Activated CD8-positive, alpha-beta T cell treated with anti-CD3 and anti-CD28 coated beads for 36 hours (primary cell): ENCODE data around the gene APBA1. TPM values are rescaled to one million over a fixed set of nuclear protein-coding genes. Genes with fewer than 3 reads are reported as not detected.

Experiments used
- ATAC-seq: fragments of 200-7000 bp; cut with Tn5 transposase; one replicate; pipeline ENCODE4 v1.10.0; 2021; ENCODE audit warnings: mild to moderate bottlenecking, moderate library complexity
- CTCF ChIA-PET: fragments of 350-600 bp; sonication (Branson Sonifier 250); formaldehyde crosslinking; loops from one replicate; lab custom pipeline; 2021; ENCODE audit warnings: antibody characterized with exemption; lab: Charles Lee
- POLR2A ChIA-PET: fragments of 350-600 bp; sonication (Branson Sonifier 250); formaldehyde crosslinking; loops from one replicate; lab custom pipeline; 2021; ENCODE audit warnings: antibody characterized with exemption; lab: Charles Lee
- DNase-seq: peaks from one replicate; pipeline ENCODE4 v3.0.0-alpha.2; 2020
- H3K27ac Mint-ChIP-seq: one replicate; pipeline ENCODE4 v1.8.0; 2021; ENCODE audit warnings: mild to moderate bottlenecking, mixed read lengths
- H3K27me3 Mint-ChIP-seq: one replicate; pipeline ENCODE4 v1.8.0; 2021; ENCODE audit warnings: mixed read lengths
- H3K36me3 Mint-ChIP-seq: one replicate; pipeline ENCODE4 v1.8.0; 2021; ENCODE audit warnings: low read depth, mixed read lengths
- H3K4me1 Mint-ChIP-seq: one replicate; pipeline ENCODE4 v1.8.0; 2021; ENCODE audit warnings: low read depth, mixed read lengths
- H3K4me3 Mint-ChIP-seq: one replicate; pipeline ENCODE4 v1.8.0; 2021; ENCODE audit warnings: mild to moderate bottlenecking, moderate library complexity, mixed read lengths
- H3K9me3 Mint-ChIP-seq: one replicate; pipeline ENCODE4 v1.8.0; 2021; ENCODE audit warnings: mixed read lengths
- CTCF ChIP-seq: fragments of 200-600 bp; IDR thresholded peaks from one replicate; pipeline ENCODE4 v1.8.0; 2022; ENCODE audit warnings: antibody characterized with exemption, mild to moderate bottlenecking
- intact Hi-C: fragments of 100-400 bp; cut with micrococcal nuclease; formaldehyde crosslinking; loops from one replicate; pipeline ENCODE4 v1.10.0; 2022
- total RNA-seq, 2 experiments: library from RNA; stranded (reverse); gene quantifications; one replicate each; pipeline ENCODE4 v1.2.3, GENCODE V29; 2021

The APBA1 gene
- total RNA-seq, 2 experiments from 2014 or later: 0.07 TPM; not detected in 1

- no peak for TF ChIP-seq CTCF
- Mint-ChIP-seq H3K27ac (no peak overlapping the region), H3K4me3 (no peak overlapping the region), H3K36me3 (peaks cover 1% of the 10 kb centered on the region), H3K9me3 (no peaks in the 10 kb centered on the region), H3K27me3 (peaks cover 8% of the 10 kb centered on the region), H3K4me1 (no peaks in the 10 kb centered on the region)
- intact Hi-C loops: no loop called here
- ChIA-PET CTCF (no interaction called here), POLR2A (no interaction called here)
- ATAC-seq (no peak), DNase-seq (no peak)
Measured at GRCh38 chr9:69515810-69516209, 156.4 kb downstream of the APBA1 start.

GRCh38 chr9:69513141-69513820, 158.9 kb downstream of the APBA1 start:
- intact Hi-C loops: no loop called here
- Mint-ChIP-seq H3K9me3 (no peaks in the 10 kb centered on the region), H3K36me3 (peaks cover 1% of the 10 kb centered on the region), H3K27ac (no peak overlapping the region), H3K4me3 (no peak overlapping the region), H3K27me3 (no peaks in the 10 kb centered on the region), H3K4me1 (no peaks in the 10 kb centered on the region)
- DNase-seq (no peak), ATAC-seq (no peak)
- no peak for TF ChIP-seq CTCF
- CTCF ChIA-PET: interaction anchor here (0.8 kb wide), 1 partner anchor 35 kb away, joined by 3 read pairs; no protein-coding TSS in a partner anchor
- POLR2A ChIA-PET: no interaction called here

GRCh38 chr9:69504058-69504457, 168.1 kb downstream of the APBA1 start:
- CTCF ChIA-PET: no interaction called here
- intact Hi-C loops: no loop called here
- DNase-seq (no peak), ATAC-seq (no peak)
- Mint-ChIP-seq H3K4me1 (no peaks in the 10 kb centered on the region), H3K36me3 (no peaks in the 10 kb centered on the region), H3K4me3 (no peak overlapping the region), H3K9me3 (no peaks in the 10 kb centered on the region), H3K27ac (no peak overlapping the region), H3K27me3 (no peaks in the 10 kb centered on the region)
- POLR2A ChIA-PET: no interaction called here
- TF ChIP-seq CTCF: no peak

- ATAC-seq: no peak
- ChIA-PET POLR2A (no interaction called here), CTCF (no interaction called here)
- H3K27me3 Mint-ChIP-seq: no peaks in the 10 kb centered on the region
- H3K4me3 Mint-ChIP-seq: no peak overlapping the region
- no peak overlapping the region for H3K27ac Mint-ChIP-seq
- no peak for TF ChIP-seq CTCF
- intact Hi-C loops: no loop called here
- no peaks in the 10 kb centered on the region for H3K36me3 Mint-ChIP-seq
- H3K9me3 Mint-ChIP-seq: no peaks in the 10 kb centered on the region
- H3K4me1 Mint-ChIP-seq: no peaks in the 10 kb centered on the region
- DNase-seq: no peak
Measured at GRCh38 chr9:69502671-69503301, 169.4 kb downstream of the APBA1 start.

- ATAC-seq: no peak
- intact Hi-C loops: no loop called here
- H3K36me3 Mint-ChIP-seq: no peaks in the 10 kb centered on the region
- H3K27ac Mint-ChIP-seq: no peak overlapping the region
- CTCF ChIA-PET: no interaction called here
- H3K9me3 Mint-ChIP-seq: no peaks in the 10 kb centered on the region
- no peak overlapping the region for H3K4me3 Mint-ChIP-seq
- TF ChIP-seq CTCF: no peak
- DNase-seq: no peak
- POLR2A ChIA-PET: no interaction called here
- H3K27me3 Mint-ChIP-seq: peaks cover 5% of the 10 kb centered on the region
- no peaks in the 10 kb centered on the region for H3K4me1 Mint-ChIP-seq
Measured at GRCh38 chr9:69500896-69501295, 171.3 kb downstream of the APBA1 start.
